SK-N-MC (cell line): ENCODE results near the gene NIP7.
"Not testable (repeated sequence)": the region's sequence is repeated elsewhere in the genome, so short reads cannot be mapped to it uniquely, and the experiment has no call there.

Experiments used
- EZH2 ChIP-seq: fragments of 200-600 bp; sonication (generic); IDR thresholded peaks from one replicate; pipeline ENCODE4 v1.6.1; 2017; ENCODE audit warnings: antibody characterized with exemption
- FOXP2 ChIP-seq: optimal IDR thresholded peaks from 2 replicates; pipeline ENCODE3; 2011; ENCODE audit warnings: mild to moderate bottlenecking, moderate library complexity; ENCODE audit not compliant: insufficient read depth; ENCODE audit errors: extremely low read length, control extremely low read depth
- POLR2AphosphoS5 ChIP-seq: IDR thresholded peaks from 2 replicates; pipeline ENCODE4 v1.6.1; 2012; ENCODE audit warnings: mild to moderate bottlenecking, low read depth, low read length, borderline replicate concordance

DNA sequence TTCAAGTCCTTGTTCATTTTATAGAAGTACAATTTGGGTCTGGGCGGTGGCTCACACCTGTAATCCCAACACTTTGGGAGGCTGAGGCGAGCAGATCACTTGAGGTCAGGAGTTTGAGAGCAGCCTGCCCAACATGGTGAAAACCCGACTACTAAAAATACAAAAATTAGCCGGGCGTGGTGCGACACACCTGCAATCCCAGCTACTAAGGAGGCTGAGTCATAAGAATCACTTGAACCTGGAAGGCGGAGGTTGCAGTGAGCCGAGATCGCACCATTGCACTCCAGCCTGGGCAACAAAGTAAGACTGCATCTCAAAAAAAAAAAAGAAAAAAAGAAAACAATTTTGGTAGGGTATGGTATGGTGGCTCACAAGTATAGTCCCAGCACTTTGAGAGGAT lies 20.5 kb downstream of the NIP7 start:
- not testable (repeated sequence) for TF ChIP-seq POLR2AphosphoS5, FOXP2, EZH2
